HL-60/S4 treated with phorbol 12-myristate 13-acetate at 8.2 ng/mL for 4 days and 3 days (cell line): ENCODE data around the gene NKIRAS1.
"Not testable (repeated sequence)": the region's sequence is repeated elsewhere in the genome, so short reads cannot be mapped to it uniquely, and the experiment has no call there.

ENCODE experiments used
- in situ Hi-C: fragments of 300-500 bp; cut with MboI; formaldehyde crosslinking; loops from 2 replicates; pipeline ENCODE4 v1.15.0; 2022; ENCODE audit warnings: low sequenced_read_pairs

Gene NKIRAS1

DNA sequence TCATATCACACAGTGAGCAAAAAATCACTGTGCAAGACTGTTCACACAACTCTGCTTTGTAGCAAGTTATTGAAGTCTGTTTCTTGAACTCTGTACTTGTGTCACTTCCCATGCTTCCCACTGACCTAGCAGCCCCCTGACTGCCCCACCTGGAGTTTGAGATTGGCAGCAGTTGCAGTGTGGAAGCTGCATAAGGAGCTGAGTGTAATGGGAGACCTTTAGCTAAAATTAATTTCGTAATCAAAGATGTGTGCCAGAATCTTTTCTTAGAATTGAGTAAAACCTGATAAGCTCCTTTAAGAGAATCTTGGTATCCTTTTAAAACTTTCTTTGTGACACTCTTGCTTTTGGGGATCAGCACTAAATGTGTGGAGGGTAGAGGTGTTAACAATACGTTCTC lies 42.8 kb downstream of the NKIRAS1 start:
- in situ Hi-C loops: no loop called here

DNA sequence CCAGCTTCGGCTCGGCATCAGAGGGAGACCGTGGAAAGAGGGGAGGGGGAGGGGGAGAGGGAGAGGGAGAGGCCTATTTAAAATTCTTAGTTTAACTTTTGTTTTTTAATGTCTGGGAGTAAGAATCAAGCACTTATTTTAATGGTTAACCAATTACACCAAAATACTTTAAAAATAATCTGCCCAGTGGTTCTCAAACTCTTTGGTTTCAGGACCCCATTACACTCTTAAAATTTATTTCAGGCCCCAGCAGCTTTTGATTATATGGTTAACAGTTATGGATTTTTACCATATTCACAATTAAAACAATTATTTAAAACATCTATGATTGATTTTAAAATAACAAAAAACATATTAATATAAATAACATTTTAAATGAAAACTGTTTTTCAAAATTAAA lies 44.5 kb downstream of the NKIRAS1 start:
- in situ Hi-C loops: no loop called here

DNA sequence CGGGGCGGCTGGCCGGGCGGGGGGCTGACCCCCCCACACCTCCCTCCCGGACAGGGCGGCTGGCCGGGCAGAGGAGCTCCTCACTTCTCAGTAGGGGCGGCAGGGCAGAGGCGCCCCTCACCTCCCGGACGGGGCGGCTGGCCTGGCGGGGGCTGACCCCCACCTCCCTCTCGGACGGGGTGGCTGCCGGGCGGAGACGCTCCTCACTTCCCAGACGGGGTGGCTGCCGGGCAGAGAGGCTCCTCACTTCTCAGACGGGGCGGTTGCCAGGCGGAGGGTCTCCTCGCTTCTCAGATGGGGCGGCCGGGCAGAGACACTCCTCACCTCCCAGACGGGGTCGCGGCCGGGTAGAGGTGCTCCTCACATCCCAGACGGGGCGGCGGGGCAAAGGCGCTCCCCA lies 45.4 kb downstream of the NKIRAS1 start:
- in situ Hi-C loops: not testable (repeated sequence)

DNA sequence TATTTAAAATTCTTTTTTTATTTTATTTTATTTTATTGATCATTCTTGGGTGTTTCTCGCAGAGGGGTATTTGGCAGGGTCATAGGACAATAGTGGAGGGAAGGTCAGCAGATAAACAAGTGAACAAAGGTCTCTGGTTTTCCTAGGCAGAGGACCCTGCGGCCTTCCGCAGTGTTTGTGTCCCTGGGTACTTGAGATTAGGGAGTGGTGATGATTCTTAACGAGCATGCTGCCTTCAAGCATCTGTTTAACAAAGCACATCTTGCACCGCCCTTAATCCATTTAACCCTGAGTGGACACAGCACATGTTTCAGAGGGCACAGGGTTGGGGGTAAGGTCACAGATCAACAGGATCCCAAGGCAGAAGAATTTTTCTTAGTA lies 46.1 kb downstream of the NKIRAS1 start:
- in situ Hi-C loops: not testable (repeated sequence)

DNA sequence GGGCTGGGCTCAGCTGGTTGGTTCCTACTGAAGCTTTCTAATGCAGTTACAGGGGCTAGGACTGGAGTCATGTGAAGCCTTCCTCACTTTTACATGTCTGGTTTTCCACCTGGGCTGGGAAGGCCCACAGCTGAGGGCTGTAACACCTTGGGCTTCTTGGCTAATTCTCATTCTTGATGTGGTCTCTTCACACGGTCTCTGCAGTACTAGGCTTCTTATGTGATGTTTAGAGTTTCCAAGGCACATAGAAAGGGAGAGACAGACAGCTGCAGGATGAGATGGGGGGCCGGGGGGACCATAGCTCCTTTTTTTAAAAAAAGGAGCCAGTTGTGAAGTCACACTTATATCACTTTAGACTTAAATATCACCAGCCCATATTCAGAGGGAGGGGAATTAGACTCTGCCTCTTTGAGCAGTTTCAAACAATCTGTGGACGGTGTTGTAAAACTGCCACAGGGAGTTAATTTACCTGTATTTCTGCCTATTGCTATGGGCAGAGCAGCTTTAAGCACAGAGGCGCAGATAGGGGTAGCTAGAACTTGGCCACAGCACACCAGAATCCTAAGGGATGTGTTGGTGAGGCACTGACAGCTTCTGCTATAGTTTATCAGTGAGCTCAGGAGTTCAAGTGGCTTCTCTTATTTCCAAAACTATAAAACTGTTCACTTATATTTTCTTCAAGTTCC lies 46.7 kb downstream of the NKIRAS1 start:
- in situ Hi-C loops: no loop called here

DNA sequence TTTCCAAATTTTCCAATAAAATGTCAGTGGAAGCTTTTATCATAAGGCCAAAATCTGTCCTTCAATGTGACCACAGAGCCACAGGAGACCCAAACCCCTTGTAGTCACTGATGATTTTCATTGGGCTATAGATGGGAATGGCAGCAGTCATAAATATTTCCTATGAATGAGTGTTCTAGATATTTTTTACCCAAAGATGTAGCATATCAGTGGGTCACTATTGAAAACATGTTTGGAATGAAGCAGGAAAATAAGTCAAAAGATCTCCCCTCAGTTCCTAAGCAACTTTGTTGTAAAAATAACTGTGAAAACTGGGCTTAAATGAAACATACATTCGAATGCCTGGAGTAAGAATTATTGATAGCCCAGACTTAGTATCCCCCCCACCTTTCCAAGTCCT lies 49.0 kb downstream of the NKIRAS1 start:
- in situ Hi-C loops: no loop called here

DNA sequence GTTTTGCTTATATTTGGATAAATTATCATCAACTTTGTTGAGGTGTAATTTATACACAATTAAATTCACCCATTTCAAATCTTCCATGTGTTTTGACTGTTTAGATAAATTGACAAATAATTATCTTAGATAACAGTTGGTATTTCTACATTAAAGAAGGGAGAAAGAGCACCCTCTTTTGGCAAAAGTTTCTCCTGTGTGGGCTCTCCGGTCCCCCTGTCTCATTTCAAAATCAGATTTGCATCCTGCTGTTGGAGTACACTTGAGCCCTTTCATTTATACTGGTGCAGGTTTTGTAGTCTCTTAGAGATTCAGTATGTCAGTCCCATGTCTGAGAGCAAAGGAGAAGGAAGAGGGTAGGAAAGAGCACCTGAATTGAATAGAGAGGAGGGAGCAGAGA lies 49.4 kb downstream of the NKIRAS1 start:
- in situ Hi-C loops: no loop called here

DNA sequence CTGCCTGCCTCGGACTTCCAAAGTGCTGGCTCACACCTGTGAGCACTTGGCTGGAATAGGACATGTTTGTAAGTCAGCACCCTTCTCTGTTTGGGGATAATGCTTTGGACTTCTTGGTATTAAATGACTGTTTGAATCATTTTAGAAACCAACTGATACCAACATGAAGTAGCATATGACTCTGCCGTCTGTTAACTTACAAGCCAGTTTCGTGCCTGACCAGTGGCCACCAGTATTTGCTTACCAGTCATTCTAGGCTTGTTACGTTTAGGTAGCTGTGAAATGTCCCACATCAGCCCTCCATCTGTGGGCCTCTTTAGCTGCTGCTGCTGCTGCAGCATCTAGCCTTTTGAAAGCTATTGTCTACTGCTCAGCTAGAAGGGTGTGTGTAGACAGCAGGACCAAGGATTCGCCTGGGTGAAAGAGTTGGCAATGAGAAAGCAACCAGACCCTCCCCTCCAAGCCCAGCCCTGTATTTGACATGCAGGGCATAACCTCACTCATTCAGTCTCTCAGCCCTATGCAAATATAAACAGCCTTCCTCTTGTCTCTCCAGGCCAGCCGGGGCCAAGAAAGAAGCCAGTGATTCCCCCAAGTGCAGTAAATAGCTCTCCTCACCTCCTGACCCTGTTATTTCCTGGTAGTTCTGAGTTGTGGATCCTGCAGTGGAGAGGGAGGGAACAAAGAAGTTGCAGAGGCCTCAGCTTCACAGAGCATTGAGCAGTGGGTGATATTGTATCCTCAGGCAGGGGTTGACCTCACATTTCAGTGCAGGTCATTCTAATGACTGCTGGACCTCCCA lies 51.0 kb downstream of the NKIRAS1 start:
- in situ Hi-C loops: no loop called here

DNA sequence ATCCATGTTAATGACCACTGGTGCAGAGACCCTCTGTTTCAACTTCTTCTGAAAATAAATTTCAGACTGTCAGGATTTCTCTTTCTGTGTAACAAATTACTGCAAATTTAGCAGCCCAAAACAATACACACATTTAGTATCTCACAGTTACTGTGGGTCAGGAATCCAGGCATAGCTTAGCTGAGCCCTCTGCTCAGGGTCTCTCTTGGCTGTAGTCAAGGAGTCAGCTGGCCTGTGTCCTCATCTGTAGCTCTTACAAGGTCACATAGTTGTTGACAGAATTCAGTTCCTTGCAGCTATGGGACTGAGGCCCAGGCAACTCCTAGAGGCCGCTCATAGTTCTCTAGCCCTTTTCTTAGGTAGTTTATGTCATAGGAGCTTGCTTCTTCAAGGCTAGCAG lies 51.9 kb downstream of the NKIRAS1 start:
- in situ Hi-C loops: no loop called here

DNA sequence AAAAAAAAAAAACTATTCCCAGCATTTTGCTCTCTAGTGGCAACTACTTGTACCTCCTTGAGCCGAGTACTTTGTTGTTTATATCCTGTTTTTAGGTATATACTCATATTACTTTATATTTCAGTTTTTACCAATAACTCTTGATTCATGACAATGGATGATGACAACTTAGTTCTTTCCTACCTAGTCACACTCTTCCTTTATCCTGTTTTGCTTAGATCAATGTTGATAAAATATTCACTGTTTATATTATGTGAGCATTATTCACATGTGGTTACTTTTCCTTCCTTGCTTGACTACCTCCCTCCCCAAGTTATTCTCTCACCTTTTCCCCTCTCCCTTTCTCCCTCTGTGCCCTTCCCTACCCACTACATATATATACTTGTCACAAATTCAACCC lies 53.7 kb downstream of the NKIRAS1 start:
- in situ Hi-C loops: no loop called here

DNA sequence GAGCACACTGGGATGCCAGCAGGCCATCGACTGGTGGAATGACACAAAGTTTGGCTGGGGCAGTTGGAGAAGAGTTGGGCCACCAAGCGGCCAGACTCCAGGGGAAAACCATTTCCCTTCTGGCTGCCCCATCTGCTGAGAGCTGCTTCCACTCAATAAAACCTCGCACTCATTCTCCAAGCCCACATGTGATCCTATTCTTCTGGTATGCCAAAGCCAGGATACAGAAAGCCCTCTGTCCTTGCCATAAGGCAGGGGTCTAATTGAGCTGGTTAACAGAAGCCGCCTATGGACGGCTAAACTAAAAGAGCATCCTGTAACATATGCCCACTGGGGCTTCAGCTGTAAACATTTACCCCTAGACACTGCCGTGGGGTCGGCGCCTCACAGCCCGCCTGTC lies 55.1 kb downstream of the NKIRAS1 start:
- in situ Hi-C loops: no loop called here

DNA sequence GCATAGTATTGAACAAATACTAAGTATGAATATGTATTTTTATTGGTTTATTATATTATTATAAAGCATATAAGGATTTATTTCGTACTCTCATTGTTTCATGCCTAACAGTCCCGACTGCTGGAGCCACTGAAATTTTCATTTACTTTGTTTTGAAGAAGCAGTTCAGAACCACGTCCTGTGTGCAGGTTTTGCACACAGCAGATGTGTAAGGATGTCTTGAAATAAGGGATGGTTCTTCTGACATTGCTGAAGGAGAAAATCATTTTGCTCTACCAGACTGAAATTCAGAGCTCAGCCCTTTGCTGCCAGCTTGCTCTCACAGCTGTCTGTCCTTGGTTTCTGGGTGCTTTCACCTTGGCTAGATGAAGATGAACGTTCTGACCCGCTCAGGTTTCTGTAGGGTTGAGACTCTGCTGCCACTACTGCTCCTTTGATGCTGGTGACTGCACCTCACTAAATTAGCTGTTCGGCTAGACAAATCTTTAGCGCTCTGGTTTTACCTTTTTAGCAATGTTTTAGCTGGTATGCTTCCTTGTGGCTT lies 56.9 kb downstream of the NKIRAS1 start:
- in situ Hi-C loops: no loop called here

DNA sequence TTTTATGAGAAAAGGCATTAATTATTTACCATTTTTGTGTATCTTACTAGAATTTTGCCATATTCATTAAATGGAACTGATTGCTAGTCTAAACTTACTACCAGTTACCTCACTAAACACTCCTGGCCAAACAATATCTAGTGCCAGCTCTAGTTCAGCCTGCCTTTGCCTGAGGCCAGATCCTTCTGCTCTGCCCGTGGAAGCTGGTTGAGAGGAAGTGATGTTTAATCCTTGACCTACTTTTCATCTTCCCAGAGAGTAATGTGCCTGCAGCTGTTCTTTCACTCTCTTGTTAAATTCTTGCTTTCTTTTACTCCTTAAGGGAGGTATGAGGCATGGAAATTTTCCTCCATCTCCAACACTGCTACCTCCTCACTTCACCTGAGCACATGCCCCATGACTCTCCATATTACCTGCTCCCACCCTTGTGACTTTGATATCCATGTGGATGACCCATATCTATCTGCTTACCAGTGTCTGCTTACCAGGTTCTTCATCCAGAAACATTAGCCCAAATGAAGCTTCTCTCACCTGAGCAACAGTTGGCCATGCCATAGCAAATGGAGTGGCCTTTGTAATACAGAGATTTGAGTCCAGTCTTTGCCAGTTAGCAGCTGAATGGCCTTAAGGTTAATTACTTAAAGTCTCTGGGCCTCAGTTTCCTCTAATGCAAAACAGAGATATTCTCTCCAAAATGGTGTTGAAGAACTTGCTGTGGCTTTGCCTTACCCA lies 57.6 kb downstream of the NKIRAS1 start:
- in situ Hi-C loops: no loop called here

DNA sequence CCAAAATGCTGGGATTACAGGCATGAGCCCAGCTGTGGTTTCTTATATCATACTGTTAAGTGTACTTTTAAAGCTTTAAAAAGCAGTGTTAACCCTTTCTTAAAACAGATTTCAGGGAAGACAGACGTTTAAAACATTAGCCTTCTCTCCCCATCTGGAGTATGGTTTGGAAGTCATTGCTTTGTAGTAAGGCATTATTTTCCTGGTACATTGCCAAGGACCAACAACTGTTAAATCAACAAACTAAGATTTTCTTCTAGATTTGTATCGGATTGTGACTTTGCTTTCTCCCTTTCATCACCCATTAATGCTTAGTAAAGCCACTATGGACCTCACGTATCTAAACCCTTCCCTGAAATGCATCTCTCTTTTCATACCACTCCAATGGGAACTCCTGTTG lies 60.5 kb downstream of the NKIRAS1 start:
- in situ Hi-C loops: no loop called here

DNA sequence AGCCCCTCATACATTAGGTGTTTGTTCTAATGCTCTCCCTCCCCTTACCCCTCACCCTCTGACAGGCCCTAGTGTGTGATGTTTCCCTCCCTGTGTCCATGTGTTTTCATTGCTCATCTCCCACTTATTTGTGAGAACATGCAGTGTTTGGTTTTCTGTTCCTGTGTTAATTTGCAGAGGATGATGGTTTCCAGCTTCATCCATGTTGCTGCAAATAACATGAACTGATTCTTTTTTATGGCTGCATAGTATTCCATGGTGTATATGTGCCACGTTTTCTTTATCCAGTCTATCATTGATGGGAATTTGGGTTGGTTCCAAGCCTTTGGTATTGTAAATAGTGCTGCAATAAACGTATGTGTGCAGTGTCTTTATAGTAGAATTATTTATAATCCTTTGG lies 67.3 kb downstream of the NKIRAS1 start:
- in situ Hi-C loops: not testable (repeated sequence)

DNA sequence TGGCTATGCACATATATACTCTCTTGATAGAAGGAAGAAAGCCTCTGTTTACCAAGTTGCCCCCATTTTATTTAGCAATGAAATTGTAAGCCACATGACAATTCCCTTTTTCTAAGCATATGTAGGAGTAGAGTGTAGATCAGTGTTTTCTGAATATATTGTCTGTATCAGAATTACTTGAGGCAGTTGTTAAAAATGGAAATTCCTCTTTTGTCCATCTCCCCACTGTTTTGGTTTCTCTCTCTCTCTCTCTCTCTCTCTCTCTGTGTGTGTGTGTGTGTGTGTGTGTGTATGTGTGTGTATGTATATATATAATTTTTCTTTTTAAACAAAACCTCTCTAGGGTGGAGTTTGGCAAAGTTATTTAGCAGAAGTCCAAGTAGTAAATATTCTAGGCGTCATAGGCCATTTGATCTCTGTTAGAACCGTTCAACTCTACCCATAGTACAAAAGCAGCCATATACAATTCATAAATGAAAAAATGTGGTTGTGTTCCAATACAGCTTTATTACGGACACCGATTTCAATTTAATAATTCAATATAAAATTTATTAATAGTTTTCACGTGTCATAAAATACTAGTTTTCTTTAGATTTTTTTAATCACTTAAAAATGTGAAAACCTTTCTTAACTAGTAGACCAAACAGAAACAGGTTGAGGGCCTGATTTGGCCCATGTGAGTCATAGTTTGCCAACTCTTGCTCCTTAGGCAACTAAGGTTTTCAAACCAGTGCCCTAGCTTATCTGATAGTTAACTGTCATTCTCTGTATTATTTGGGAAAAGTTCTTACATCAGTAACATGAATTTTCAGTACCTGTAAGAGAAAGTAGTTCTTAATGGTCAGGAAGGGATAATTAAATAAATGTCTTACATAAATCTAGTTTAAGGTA lies 71.2 kb downstream of the NKIRAS1 start:
- in situ Hi-C loops: no loop called here

DNA sequence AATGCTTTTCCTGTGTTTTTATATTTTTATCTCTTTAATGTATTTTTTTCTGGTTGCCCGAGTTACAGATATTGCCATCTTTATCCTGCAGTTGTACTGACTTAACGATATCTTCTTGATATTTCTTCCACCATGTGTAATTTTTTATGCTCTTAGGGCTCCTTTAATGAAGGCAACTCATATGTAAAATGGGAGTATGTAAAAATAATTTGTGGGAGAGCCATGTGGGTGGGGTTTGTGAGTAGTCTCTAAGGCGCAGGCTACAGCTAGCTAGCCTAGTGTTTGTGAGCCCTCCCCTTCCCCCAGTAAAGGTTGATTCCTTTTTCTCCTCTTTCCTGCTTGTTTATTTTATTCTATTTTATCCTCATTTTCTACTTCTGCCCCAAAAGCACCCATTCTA lies 72.9 kb downstream of the NKIRAS1 start:
- in situ Hi-C loops: no loop called here
